GM23248 (cell line): Measurements from ENCODE around the gene SERTAD2.

Experiments used
- EZH2 ChIP-seq: fragments of 200-600 bp; sonication (generic); IDR thresholded peaks from 2 replicates; pipeline ENCODE4 v1.6.1; 2018; ENCODE audit warnings: antibody characterized with exemption, mild to moderate bottlenecking; ENCODE audit not compliant: insufficient read depth, poor library complexity, severe bottlenecking
- EZH2phosphoT487 ChIP-seq: fragments of 200-600 bp; sonication (generic); IDR thresholded peaks from 2 replicates; pipeline ENCODE4 v1.6.1; 2018; ENCODE audit warnings: antibody characterized with exemption, moderate library complexity, mild to moderate bottlenecking, low read depth; ENCODE audit not compliant: insufficient read depth

- no peak for TF ChIP-seq EZH2
- no peak for TF ChIP-seq EZH2phosphoT487
Measured at GRCh38 chr2:64599469-64599868, 54.2 kb downstream of the SERTAD2 start.
